NT2/D1 (cell line): ENCODE results near the gene MTO1.

Experiments
- YY1 ChIP-seq: IDR thresholded peaks from 2 replicates; pipeline ENCODE4 v1.6.1; 2011; ENCODE audit not compliant: insufficient read length, insufficient read depth
- ZNF274 ChIP-seq: IDR thresholded peaks from 2 replicates; pipeline ENCODE4 v1.6.1; 2011; ENCODE audit warnings: mild to moderate bottlenecking, low read depth, low read length

- TF ChIP-seq ZNF274: no peak
- no peak for TF ChIP-seq YY1
Observed at GRCh38 chr6:73481969-73482368, 20.4 kb downstream of the MTO1 start.
